Stimulated activated naive B cell treated with anti-CD40 and anti-IgM and Interleukin-4, amounts not matched to agents 10 μg/mL and 1 μg/mL and 100 μg/mL, for 72 hours (primary cell): ENCODE data around the gene CD99.

Experiments used
- ATAC-seq, 2 donors: fragments of 150-1000 bp; cut with Tn5 transposase; replicated peaks; 2 replicates each; pipeline ENCODE4 v1.10.0; 2021; ENCODE audit warnings: moderate library complexity in 1 of 2
- DNase-seq: peaks from one replicate; pipeline ENCODE4 v3.0.0; 2021
- H3K27ac Mint-ChIP-seq: one replicate; pipeline ENCODE4 v1.8.0; 2022; ENCODE audit warnings: mild to moderate bottlenecking, mixed read lengths
- H3K27me3 Mint-ChIP-seq, 2 donors: one replicate each; pipeline ENCODE4 v1.8.0; 2022; ENCODE audit warnings: mixed read lengths in 2 of 2
- H3K36me3 Mint-ChIP-seq, 2 donors: one replicate each; pipeline ENCODE4 v1.8.0; 2022; ENCODE audit warnings: mixed read lengths in 2 of 2, mild to moderate bottlenecking in 1 of 2
- H3K4me1 Mint-ChIP-seq, 2 donors: one replicate each; pipeline ENCODE4 v1.8.0; 2022; ENCODE audit warnings: mixed read lengths in 2 of 2, mild to moderate bottlenecking in 1 of 2
- H3K4me3 Mint-ChIP-seq, 2 donors: one replicate each; pipeline ENCODE4 v1.8.0; 2022; ENCODE audit warnings: mild to moderate bottlenecking in 2 of 2, mixed read lengths in 2 of 2, moderate library complexity in 1 of 2
- H3K9me3 Mint-ChIP-seq, 2 donors: one replicate each; pipeline ENCODE4 v1.8.0; 2022; ENCODE audit warnings: mixed read lengths in 2 of 2, mild to moderate bottlenecking in 1 of 2

CD99 gene

DNA sequence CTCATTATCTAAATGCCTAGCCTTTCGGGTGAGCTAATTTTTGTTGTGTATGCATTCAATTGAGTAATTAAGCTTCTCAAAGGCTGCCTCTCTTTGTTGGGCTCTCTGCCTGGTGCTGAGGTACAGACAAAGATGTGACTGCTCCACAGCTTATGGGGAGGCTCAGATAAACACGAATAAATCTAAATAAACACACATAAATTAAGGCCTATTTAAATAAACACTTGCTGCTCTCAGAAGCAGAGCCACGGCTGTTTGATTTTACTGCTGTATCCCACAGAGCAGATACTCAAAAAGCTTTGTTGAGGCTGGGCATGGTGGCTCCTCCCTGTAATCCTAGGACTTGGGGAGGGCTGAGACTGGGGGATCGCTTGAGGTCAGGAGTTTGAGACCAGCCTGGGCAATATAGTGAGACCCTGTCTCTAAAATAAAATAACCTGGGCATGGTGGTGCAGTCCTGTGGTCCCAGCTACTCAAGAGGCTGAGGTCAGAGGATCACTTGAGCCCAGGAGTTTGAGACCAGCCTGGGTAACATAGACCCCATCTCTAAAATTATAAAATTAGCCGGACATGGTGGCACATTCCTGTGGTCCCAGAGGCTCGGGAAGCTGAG is 8.4 kb upstream of the CD99 start:
- Mint-ChIP-seq H3K4me1 (no peaks in the 10 kb centered on the region), H3K27ac (no peak overlapping the region), H3K36me3 (peaks cover 2 to 21% of the 10 kb centered on the region in 2 donors), H3K4me3 (no peak overlapping the region), H3K9me3 (no peaks in the 10 kb centered on the region), H3K27me3 (no peaks in the 10 kb centered on the region)
- DNase-seq (no peak), ATAC-seq (no peak)

DNA sequence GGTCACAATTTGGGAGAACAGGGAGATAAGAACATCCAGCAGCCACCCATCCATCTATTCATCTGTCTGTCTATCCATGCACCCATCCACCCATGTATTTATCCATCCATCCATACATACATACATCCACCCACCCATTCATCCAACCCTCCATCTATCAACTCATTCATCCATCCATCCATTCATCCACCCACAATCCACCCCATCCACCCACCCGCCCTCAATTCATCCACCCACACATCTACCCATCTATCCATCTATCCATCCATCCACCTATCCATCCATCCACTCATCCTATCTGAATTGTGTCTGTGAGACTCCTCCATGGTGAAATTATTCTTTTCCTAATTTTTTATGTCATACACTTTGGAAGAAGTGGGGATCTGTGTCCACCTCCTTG is 6.8 kb upstream of the CD99 start:
- ATAC-seq, result no peak
- Mint-ChIP-seq H3K9me3 (no peaks in the 10 kb centered on the region), H3K4me1 (no peaks in the 10 kb centered on the region), H3K27me3 (no peaks in the 10 kb centered on the region), H3K4me3 (no peak overlapping the region), H3K36me3 (peaks cover 2 to 16% of the 10 kb centered on the region in 2 donors), H3K27ac (no peak overlapping the region)
- DNase-seq, result no peak

GRCh38 chrX:2685886-2686285 is 5.2 kb upstream of the CD99 start:
- ATAC-seq (no peak), DNase-seq (no peak)
- peaks cover 0 to 7% of the 10 kb centered on the region in 2 donors for H3K4me1 Mint-ChIP-seq
- no peak overlapping the region for H3K4me3 Mint-ChIP-seq
- no peaks in the 10 kb centered on the region for H3K9me3 Mint-ChIP-seq
- H3K27ac Mint-ChIP-seq, result no peak overlapping the region
- H3K36me3 Mint-ChIP-seq, result peaks cover 2 to 10% of the 10 kb centered on the region in 2 donors
- no peaks in the 10 kb centered on the region for H3K27me3 Mint-ChIP-seq

DNA sequence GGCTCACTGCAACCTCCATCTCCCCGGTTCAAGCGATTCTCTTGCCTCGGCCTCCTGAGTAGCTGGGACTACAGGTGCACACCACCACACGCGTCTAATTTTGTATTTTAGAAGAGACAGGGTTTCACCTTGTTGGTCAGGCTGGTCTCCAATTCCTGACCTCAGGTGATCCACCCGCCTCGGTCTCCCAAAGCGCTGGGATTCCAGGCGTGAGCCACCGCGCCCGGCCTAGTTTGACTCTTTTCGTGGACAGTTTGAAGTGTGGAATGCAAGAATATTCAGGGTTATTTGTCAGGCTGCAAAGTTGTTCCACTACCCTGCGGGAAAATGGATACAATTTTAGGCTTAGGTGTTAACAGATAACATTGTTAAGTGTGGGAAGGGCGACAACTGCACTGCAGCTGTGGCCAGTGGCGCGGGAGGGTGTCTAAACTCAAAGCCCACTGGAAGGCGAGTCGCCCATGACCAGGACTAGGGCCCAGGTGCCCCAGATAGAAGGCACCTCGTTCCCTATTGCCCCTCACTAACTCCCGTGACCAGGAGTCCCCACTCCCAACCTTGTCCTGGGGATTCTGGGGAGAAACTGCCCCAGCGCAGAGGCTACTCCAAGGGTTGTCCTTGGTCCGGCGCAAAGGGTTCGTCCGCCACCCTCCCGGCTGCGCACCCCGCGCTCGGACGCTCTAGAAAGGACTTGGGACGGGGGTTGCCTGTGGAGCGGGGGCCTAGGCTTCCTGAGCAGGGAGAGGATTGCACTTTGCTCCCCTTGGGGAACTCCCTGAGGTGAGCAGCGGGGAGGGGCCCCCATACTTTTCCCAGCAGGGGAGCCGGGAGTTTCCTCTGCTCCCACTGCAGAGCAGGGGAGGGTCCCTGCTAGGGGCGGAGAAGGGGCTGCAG is 1.1 kb upstream of the CD99 start:
- H3K9me3 Mint-ChIP-seq, result no peaks in the 10 kb centered on the region
- peaks cover 1 to 7% of the 10 kb centered on the region in 2 donors for H3K36me3 Mint-ChIP-seq
- H3K4me3 Mint-ChIP-seq, result peak overlapping the region; percentile 66 to 91

DNA sequence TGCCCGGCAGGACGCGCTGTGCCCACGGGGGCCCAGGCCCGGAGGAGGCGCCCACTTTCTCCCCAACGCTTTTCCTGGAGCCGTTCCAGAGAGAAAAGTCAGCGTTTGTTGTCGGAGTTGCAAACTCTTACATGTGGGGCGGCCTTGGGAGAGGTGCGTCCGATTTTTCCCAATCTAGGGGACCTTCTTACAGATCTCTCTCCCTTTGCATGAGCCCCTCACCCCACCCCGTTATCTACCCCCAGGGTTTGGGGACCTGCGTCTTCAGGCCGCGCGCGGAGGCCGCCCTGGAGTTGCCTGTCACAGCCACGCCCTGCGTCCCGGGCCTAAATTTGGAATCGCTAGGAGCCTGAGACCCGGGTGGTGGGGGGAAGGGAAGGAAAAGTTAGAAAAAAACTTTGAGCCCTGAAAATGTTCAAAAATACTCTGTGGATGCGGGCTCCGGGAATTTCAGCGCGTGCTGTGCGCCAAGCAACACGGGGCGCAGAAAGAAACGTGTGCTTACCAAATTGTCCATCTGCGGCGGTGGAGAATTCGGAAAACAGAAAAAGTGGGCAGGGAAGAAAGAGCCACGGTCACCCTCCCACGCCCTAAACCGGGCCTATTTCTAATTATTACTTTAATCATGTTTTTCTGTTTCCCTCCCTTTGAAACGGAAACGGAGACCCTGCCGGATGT is 587 bp downstream of the CD99 start:
- ATAC-seq (peak; percentile 16 to 27), DNase-seq (no peak)
- peak overlapping the region; percentile 91 to 94 for H3K4me3 Mint-ChIP-seq
- H3K36me3 Mint-ChIP-seq, result peaks cover 6 to 11% of the 10 kb centered on the region in 2 donors
- H3K4me1 Mint-ChIP-seq, result peaks cover 30 to 58% of the 10 kb centered on the region in 2 donors
- no peaks in the 10 kb centered on the region for H3K27me3 Mint-ChIP-seq
- H3K27ac Mint-ChIP-seq, result peak overlapping the region; percentile 92
- H3K9me3 Mint-ChIP-seq, result peaks cover 0 to 4% of the 10 kb centered on the region in 2 donors

More for the DNA sequence above, 1.1 kb upstream of the CD99 start:
- DNase-seq (no peak), ATAC-seq (no peak)
- Mint-ChIP-seq H3K27me3 (no peaks in the 10 kb centered on the region), H3K27ac (no peak overlapping the region), H3K4me1 (peaks cover 20 to 42% of the 10 kb centered on the region in 2 donors)

GRCh38 chrX:2692221-2693112 is 1.4 kb downstream of the CD99 start:
- ATAC-seq (no peak), DNase-seq (no peak)
- Mint-ChIP-seq H3K9me3 (peaks cover 0 to 4% of the 10 kb centered on the region in 2 donors), H3K4me1 (peaks cover 38 to 66% of the 10 kb centered on the region in 2 donors), H3K27ac (peak overlapping the region; percentile 92), H3K27me3 (no peaks in the 10 kb centered on the region), H3K4me3 (peak overlapping the region; percentile 91 to 94), H3K36me3 (peaks cover 6 to 12% of the 10 kb centered on the region in 2 donors)

GRCh38 chrX:2693113-2694002 is 2.3 kb downstream of the CD99 start:
- Mint-ChIP-seq H3K36me3 (peaks cover 6 to 12% of the 10 kb centered on the region in 2 donors), H3K27me3 (no peaks in the 10 kb centered on the region), H3K4me3 (peak overlapping the region; percentile 91 to 94), H3K27ac (peak overlapping the region; percentile 92), H3K9me3 (peaks cover 0 to 4% of the 10 kb centered on the region in 2 donors), H3K4me1 (peaks cover 46 to 75% of the 10 kb centered on the region in 2 donors)
- ATAC-seq (no peak), DNase-seq (no peak)

DNA sequence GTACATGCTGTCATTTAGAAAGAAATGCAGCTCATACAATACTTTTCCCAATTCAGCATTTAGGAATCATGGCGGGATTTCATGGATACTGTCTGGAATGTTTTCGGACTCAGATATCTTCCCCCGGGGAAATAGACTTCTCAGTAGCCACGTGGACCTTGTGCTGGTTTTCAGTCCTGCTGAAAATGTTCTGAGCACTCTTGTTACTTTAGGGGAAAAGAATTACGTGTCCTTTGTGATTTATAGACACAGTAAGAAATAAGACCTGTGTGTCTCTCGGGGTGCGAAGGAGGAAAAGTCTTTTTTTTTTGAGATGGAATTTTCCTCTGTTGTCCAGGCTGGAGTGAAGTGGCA is 3.8 kb downstream of the CD99 start:
- H3K27me3 Mint-ChIP-seq, result no peaks in the 10 kb centered on the region
- H3K4me3 Mint-ChIP-seq, result no peak overlapping the region
- H3K27ac Mint-ChIP-seq, result no peak overlapping the region
- DNase-seq (no peak), ATAC-seq (no peak)
- peaks cover 8 to 20% of the 10 kb centered on the region in 2 donors for H3K36me3 Mint-ChIP-seq
- peaks cover 54 to 90% of the 10 kb centered on the region in 2 donors for H3K4me1 Mint-ChIP-seq
- H3K9me3 Mint-ChIP-seq, result peaks cover 0 to 4% of the 10 kb centered on the region in 2 donors

- Mint-ChIP-seq H3K27ac (peak overlapping the region; percentile 3), H3K4me3 (peak overlapping the region; percentile 41 to 62), H3K36me3 (peaks cover 16 to 33% of the 10 kb centered on the region in 2 donors), H3K4me1 (peaks cover 73 to 100% of the 10 kb centered on the region in 2 donors), H3K27me3 (no peaks in the 10 kb centered on the region), H3K9me3 (peaks cover 7 to 11% of the 10 kb centered on the region in 2 donors)
- DNase-seq, result peak; percentile 72
- ATAC-seq, result peak; percentile 94
These were observed 5.7 kb downstream of the CD99 start for GRCh38 chrX:2696698-2697215.

GRCh38 chrX:2697306-2697705 is 6.2 kb downstream of the CD99 start:
- Mint-ChIP-seq H3K36me3 (peaks cover 15 to 33% of the 10 kb centered on the region in 2 donors), H3K27ac (no peak overlapping the region), H3K9me3 (peaks cover 7 to 11% of the 10 kb centered on the region in 2 donors), H3K4me1 (peaks cover 76 to 100% of the 10 kb centered on the region in 2 donors), H3K4me3 (peak overlapping the region; percentile 41 to 62), H3K27me3 (no peaks in the 10 kb centered on the region)
- DNase-seq (no peak), ATAC-seq (peak; percentile 1 to 2)

DNA sequence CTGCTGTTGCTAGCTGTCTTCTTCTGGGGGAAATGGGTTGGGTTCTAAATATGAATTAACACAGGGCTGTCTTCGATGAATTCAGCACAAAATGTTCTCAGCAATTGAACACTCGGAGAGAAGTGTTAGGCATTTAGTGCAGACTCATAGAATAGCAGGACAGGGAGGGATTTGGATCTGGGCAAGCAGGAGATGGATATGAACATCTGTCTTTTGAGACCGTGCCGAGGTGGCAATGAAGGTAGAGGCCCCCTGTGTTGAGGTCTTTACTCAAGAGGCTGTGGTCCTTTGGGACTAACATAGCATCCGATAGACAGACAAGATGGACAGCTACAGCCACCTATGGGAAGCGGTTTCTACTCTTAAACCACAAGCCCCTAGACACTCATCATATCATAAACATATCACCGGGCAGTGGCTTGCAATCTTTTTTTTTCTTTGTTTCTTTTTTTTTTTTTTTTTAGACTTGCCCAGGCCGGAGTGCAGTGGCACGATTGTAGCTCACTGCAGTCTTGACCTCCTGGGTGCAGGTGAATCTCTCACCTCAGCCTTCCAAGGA is 6.7 kb downstream of the CD99 start:
- H3K27me3 Mint-ChIP-seq, result no peaks in the 10 kb centered on the region
- peaks cover 15 to 33% of the 10 kb centered on the region in 2 donors for H3K36me3 Mint-ChIP-seq
- peaks cover 73 to 100% of the 10 kb centered on the region in 2 donors for H3K4me1 Mint-ChIP-seq
- H3K4me3 Mint-ChIP-seq, result peak overlapping the region; percentile 7 to 62
- H3K27ac Mint-ChIP-seq, result no peak overlapping the region
- peaks cover 7 to 11% of the 10 kb centered on the region in 2 donors for H3K9me3 Mint-ChIP-seq
- ATAC-seq (no peak), DNase-seq (no peak)

DNA sequence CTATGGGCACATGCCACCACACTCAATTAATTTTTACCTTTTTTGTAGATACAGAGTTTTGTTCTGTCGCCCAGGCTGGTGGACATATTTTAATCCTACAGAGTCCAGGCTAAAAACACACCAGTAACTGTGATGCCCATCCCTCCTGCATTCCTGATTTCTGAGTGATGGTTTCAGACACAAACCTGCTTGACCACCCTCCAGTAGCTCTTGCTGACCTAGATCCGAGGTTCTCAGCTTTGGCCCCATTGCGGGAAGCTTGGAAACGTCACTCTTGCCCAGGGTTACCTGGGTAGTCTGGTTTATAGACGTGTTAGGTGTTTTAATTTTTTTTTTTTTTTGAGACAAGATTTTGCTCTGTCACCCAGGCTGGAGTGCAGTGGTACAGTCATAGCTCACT is 7.5 kb downstream of the CD99 start:
- Mint-ChIP-seq H3K27me3 (no peaks in the 10 kb centered on the region), H3K4me3 (peak overlapping the region in 1 of 2 donors; percentile 29), H3K4me1 (peaks cover 66 to 94% of the 10 kb centered on the region in 2 donors), H3K36me3 (peaks cover 15 to 30% of the 10 kb centered on the region in 2 donors), H3K9me3 (peaks cover 7 to 11% of the 10 kb centered on the region in 2 donors), H3K27ac (peak overlapping the region; percentile 39)
- no peak for DNase-seq
- ATAC-seq, result no peak
